Left forelimb (tissue), 1 donor: ENCODE results near the gene PKP3.
A peak's percentile ranks its signal among the peaks of the same experiment; 100 is the strongest.

Experiments
- DNase-seq: peaks from one replicate; pipeline ENCODE4 v3.0.0-alpha.2; 2018; ENCODE audit warnings: low spot score

PKP3 gene

GRCh38 chr11:394034-394857 is at the start of gene PKP3:
Gene PKP3 (plus strand): TSS chr11:394209. CDS start chr11:394293, 84 bp downstream.
- no peak for DNase-seq

- no peak for DNase-seq
Measured at GRCh38 chr11:344836-345578, 49.0 kb upstream of the PKP3 start.

GRCh38 chr11:346529-346928 is 47.5 kb upstream of the PKP3 start:
- DNase-seq = no peak

- DNase-seq = peak; percentile 53
Measured at GRCh38 chr11:349270-349954, 44.6 kb upstream of the PKP3 start.

- DNase-seq = peak; percentile 51
Measured at GRCh38 chr11:350033-350722, 43.8 kb upstream of the PKP3 start.

- DNase-seq = peak; percentile 63
Measured at GRCh38 chr11:350723-351255, 43.2 kb upstream of the PKP3 start.

GRCh38 chr11:351411-351810 is 42.6 kb upstream of the PKP3 start:
- DNase-seq = no peak

GRCh38 chr11:352456-353031 is 41.5 kb upstream of the PKP3 start:
- peak; percentile 55 for DNase-seq

GRCh38 chr11:353179-353873 is 40.7 kb upstream of the PKP3 start:
- DNase-seq = peak; percentile 91

- DNase-seq = peak; percentile 97
Measured at GRCh38 chr11:355581-356458, 38.2 kb upstream of the PKP3 start.

GRCh38 chr11:356610-357009 is 37.4 kb upstream of the PKP3 start:
- DNase-seq = no peak

- no peak for DNase-seq
Measured at GRCh38 chr11:357582-357981, 36.4 kb upstream of the PKP3 start.

- peak; percentile 64 for DNase-seq
Measured at GRCh38 chr11:358129-358800, 35.7 kb upstream of the PKP3 start.

GRCh38 chr11:359181-359714 is 34.8 kb upstream of the PKP3 start:
- peak; percentile 46 for DNase-seq

- DNase-seq = peak; percentile 70
Measured at GRCh38 chr11:360326-361280, 33.4 kb upstream of the PKP3 start.

GRCh38 chr11:362642-363442 is 31.2 kb upstream of the PKP3 start:
- DNase-seq = peak; percentile 61

- DNase-seq = peak; percentile 60
Measured at GRCh38 chr11:363443-363805, 30.6 kb upstream of the PKP3 start.
